Neuronal stem cell (in vitro differentiated cells): Measurements from ENCODE around the gene ZFAND2A.

Source experiments
- DNase-seq: peaks from one replicate; pipeline ENCODE4 v3.0.0-alpha.2; 2013; ENCODE audit warnings: low spot score
- H2AFZ ChIP-seq: one replicate; pipeline ENCODE4 v1.6.1; 2013; ENCODE audit warnings: mild to moderate bottlenecking, low read length, inconsistent platforms
- H2AK5ac ChIP-seq: 2 replicates; pipeline ENCODE4 v1.6.1; 2013; ENCODE audit warnings: low read depth, mild to moderate bottlenecking, inconsistent platforms, low read length, moderate library complexity, mixed read lengths
- H2BK120ac ChIP-seq: 2 replicates; pipeline ENCODE4 v1.6.1; 2013; ENCODE audit warnings: low read depth, mild to moderate bottlenecking, inconsistent platforms, low read length, moderate library complexity, mixed read lengths
- H2BK12ac ChIP-seq: one replicate; pipeline ENCODE4 v1.6.1; 2013; ENCODE audit warnings: low read length, inconsistent platforms
- H2BK15ac ChIP-seq: 2 replicates; pipeline ENCODE4 v1.6.1; 2013; ENCODE audit warnings: mild to moderate bottlenecking, low read length, inconsistent platforms, mixed read lengths
- H2BK5ac ChIP-seq: one replicate; pipeline ENCODE4 v1.6.1; 2013; ENCODE audit warnings: inconsistent platforms, mild to moderate bottlenecking, low read length, moderate library complexity
- H3K14ac ChIP-seq: one replicate; pipeline ENCODE4 v1.6.1; 2013; ENCODE audit warnings: low read length, inconsistent platforms
- H3K18ac ChIP-seq: 2 replicates; pipeline ENCODE4 v1.6.1; 2013; ENCODE audit warnings: low read length, inconsistent platforms
- H3K23ac ChIP-seq: 2 replicates; pipeline ENCODE4 v1.6.1; 2013; ENCODE audit warnings: low read depth, mild to moderate bottlenecking, mixed read lengths, low read length, inconsistent platforms; ENCODE audit not compliant: poor library complexity
- H3K27ac ChIP-seq: replicated peaks from 3 replicates; pipeline ENCODE4 v1.5.1; 2013; ENCODE audit warnings: low read length, inconsistent platforms
- H3K27me3 ChIP-seq, 3 experiments: 2 replicates each; pipeline ENCODE4 v1.6.1; 2013; ENCODE audit warnings: low read length in 3 of 3, mild to moderate bottlenecking in 2 of 3, inconsistent platforms in 1 of 3, low read depth in 1 of 3, mixed read lengths in 1 of 3, moderate library complexity in 1 of 3; ENCODE audit not compliant: control insufficient read depth in 3 of 3, insufficient read depth in 3 of 3
- H3K36me3 ChIP-seq, 2 donors: replicated peaks in 1 of 2; 2 replicates each; pipeline ENCODE4 v1.6.1; 2013; ENCODE audit warnings: low read length in 2 of 2; ENCODE audit not compliant: control insufficient read depth in 2 of 2, insufficient read depth in 2 of 2
- H3K4ac ChIP-seq: 2 replicates; pipeline ENCODE4 v1.6.1; 2013; ENCODE audit warnings: inconsistent platforms, mild to moderate bottlenecking, low read length, moderate library complexity
- H3K4me1 ChIP-seq, 2 donors: 1 replicate in 1 of 2; 2 replicates in 1 of 2; pipeline ENCODE4 v1.6.1; 2013; ENCODE audit warnings: low read length in 2 of 2, low read depth in 1 of 2; ENCODE audit not compliant: control insufficient read depth in 2 of 2, insufficient read depth in 1 of 2
- H3K4me2 ChIP-seq: one replicate; pipeline ENCODE4 v1.6.1; 2013; ENCODE audit warnings: mild to moderate bottlenecking, low read length, inconsistent platforms; ENCODE audit not compliant: insufficient read depth, poor library complexity, severe bottlenecking
- H3K4me3 ChIP-seq, 2 donors: 2 replicates each; pipeline ENCODE4 v1.5.1; 2013; ENCODE audit warnings: low read length in 2 of 2, mild to moderate bottlenecking in 2 of 2, inconsistent platforms in 1 of 2, moderate library complexity in 1 of 2
- H3K79me1 ChIP-seq: one replicate; pipeline ENCODE4 v1.6.1; 2013; ENCODE audit warnings: low read depth, mild to moderate bottlenecking, inconsistent platforms, low read length, moderate library complexity
- H3K9ac ChIP-seq: one replicate; pipeline ENCODE4 v1.6.1; 2013; ENCODE audit warnings: mild to moderate bottlenecking, low read depth, low read length, inconsistent platforms; ENCODE audit not compliant: poor library complexity
- H3K9me3 ChIP-seq, 2 donors: replicated peaks in 1 of 2; 2 replicates each; pipeline versions ENCODE3 to v1.6.1; 2013; ENCODE audit warnings: low read length in 2 of 2, mild to moderate bottlenecking in 2 of 2, inconsistent platforms in 1 of 2, low read depth in 1 of 2, mixed read lengths in 1 of 2, moderate library complexity in 1 of 2; ENCODE audit not compliant: control insufficient read depth in 2 of 2, insufficient read depth in 1 of 2
- H4K8ac ChIP-seq: one replicate; pipeline ENCODE4 v1.6.1; 2013; ENCODE audit warnings: low read depth, mild to moderate bottlenecking, inconsistent platforms, low read length, moderate library complexity
- H4K91ac ChIP-seq: one replicate; pipeline ENCODE4 v1.6.1; 2013; ENCODE audit warnings: low read length, low read depth, mild to moderate bottlenecking, inconsistent platforms; ENCODE audit not compliant: poor library complexity
- WGBS, 2 donors: extraction: QIAGEN DNeasy Blood & Tissue Kit; methylation state at CpG; one replicate each; pipeline ENCODE4 v1.1.7; 2013; ENCODE audit warnings: missing lambda C conversion rate in 2 of 2, mixed read lengths in 1 of 2; ENCODE audit not compliant: insufficient read length in 2 of 2, insufficient replicate concordance in 1 of 2; ENCODE audit errors: extremely low coverage in 2 of 2; 5-methylcytosine and 5-hydroxymethylcytosine counted together

Gene ZFAND2A

DNA sequence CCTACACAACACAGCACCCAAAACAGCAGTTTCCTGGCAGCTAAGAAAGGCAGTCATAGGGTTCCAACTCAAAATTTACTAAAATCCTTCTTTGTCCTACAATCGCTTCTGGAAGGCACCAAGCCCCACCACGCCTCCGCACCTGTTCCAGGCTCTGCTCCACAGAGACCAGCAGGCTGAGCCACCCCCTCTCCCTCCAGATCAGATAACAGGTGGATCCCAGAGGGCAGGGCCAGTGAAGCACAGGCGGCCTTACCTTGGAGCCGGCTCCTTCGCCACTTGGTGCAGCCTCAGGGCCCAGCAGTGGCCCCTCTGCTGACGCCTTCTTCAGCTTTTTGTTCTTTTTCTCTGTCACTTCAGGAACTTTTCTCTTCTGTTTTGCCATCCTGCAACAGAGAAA, 33.0 kb downstream of the ZFAND2A start:
- no peak for DNase-seq
- no peak overlapping the region for H3K9ac ChIP-seq
- peaks cover 17 to 32% of the 10 kb centered on the region in 2 donors for H3K36me3 ChIP-seq
- H2AFZ ChIP-seq, result no peak overlapping the region
- no peak overlapping the region for H2BK5ac ChIP-seq
- no peak overlapping the region for H2BK12ac ChIP-seq
- no peaks in the 10 kb centered on the region for H3K27me3 ChIP-seq
- WGBS, 2 donors, result no CpG with 5 or more reads among the region's 7 CpGs
- H3K27ac ChIP-seq, result no peak overlapping the region
- H3K18ac ChIP-seq, result no peak overlapping the region
- H3K4me2 ChIP-seq, result no peak overlapping the region
- H3K14ac ChIP-seq, result peak overlapping the region; percentile 31
- peaks cover 23% of the 10 kb centered on the region for H3K79me1 ChIP-seq
- peaks cover 0 to 5% of the 10 kb centered on the region in 2 donors for H3K9me3 ChIP-seq
- peaks cover 9 to 11% of the 10 kb centered on the region in 2 donors for H3K4me1 ChIP-seq
- H3K4me3 ChIP-seq, result no peak overlapping the region
- H2AK5ac ChIP-seq, result no peak overlapping the region
- H2BK15ac ChIP-seq, result no peak overlapping the region
- no peak overlapping the region for H2BK120ac ChIP-seq
- no peak overlapping the region for H4K91ac ChIP-seq
- no peak overlapping the region for H4K8ac ChIP-seq
- no peak overlapping the region for H3K23ac ChIP-seq
- H3K4ac ChIP-seq, result no peak overlapping the region

DNA sequence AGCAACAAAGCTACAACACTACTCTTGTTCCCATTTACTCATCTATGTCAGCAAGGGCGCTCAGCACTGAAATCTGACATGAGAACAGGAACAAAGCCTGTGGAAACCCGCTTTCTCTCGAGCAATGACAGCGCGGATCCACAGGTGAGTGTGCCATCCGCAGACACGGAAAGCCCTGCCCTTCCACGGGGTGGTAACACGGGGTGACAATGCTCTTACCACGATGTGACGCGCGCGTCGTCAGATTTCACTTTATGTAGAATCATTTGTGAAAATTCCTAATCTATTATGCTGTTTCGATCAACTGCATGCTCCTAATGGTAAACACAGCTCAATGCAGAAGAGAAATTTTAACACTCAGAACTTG, 34.4 kb downstream of the ZFAND2A start:
- Histone ChIP-seq H3K79me1 (peaks cover 30% of the 10 kb centered on the region), H3K23ac (no peak overlapping the region), H3K36me3 (peaks cover 20 to 30% of the 10 kb centered on the region in 2 donors), H3K4me1 (peaks cover 9 to 11% of the 10 kb centered on the region in 2 donors), H3K4me3 (no peak overlapping the region), H2BK120ac (no peak overlapping the region), H3K14ac (no peak overlapping the region), H3K18ac (no peak overlapping the region), H4K91ac (no peak overlapping the region), H2AFZ (no peak overlapping the region), H4K8ac (no peak overlapping the region), H2AK5ac (no peak overlapping the region), H3K4ac (no peak overlapping the region), H3K27ac (no peak overlapping the region), H2BK12ac (no peak overlapping the region), H3K27me3 (no peaks in the 10 kb centered on the region), H3K9me3 (no peaks in the 10 kb centered on the region), H2BK5ac (no peak overlapping the region), H3K9ac (no peak overlapping the region), H3K4me2 (no peak overlapping the region), H2BK15ac (no peak overlapping the region)
- WGBS, 2 donors, result no CpG with 5 or more reads among the region's 16 CpGs
- DNase-seq, result no peak

- H3K36me3 ChIP-seq, result peaks cover 21 to 28% of the 10 kb centered on the region in 2 donors
- H3K9ac ChIP-seq, result no peak overlapping the region
- H3K23ac ChIP-seq, result peak overlapping the region; percentile 93
- peak overlapping the region; percentile 53 for H2BK5ac ChIP-seq
- no peak overlapping the region for H2AFZ ChIP-seq
- no peak overlapping the region for H3K4ac ChIP-seq
- no peak overlapping the region for H4K91ac ChIP-seq
- H3K4me3 ChIP-seq, result peak overlapping the region in 1 of 2 donors; percentile 68
- no peaks in the 10 kb centered on the region for H3K27me3 ChIP-seq
- DNase-seq, result no peak
- peak overlapping the region; percentile 26 for H2BK15ac ChIP-seq
- no peak overlapping the region for H3K27ac ChIP-seq
- no peak overlapping the region for H2BK120ac ChIP-seq
- no peak overlapping the region for H4K8ac ChIP-seq
- no peak overlapping the region for H3K18ac ChIP-seq
- no peak overlapping the region for H3K14ac ChIP-seq
- peak overlapping the region; percentile 56 for H2AK5ac ChIP-seq
- H3K9me3 ChIP-seq, result no peaks in the 10 kb centered on the region
- H3K4me1 ChIP-seq, result peaks cover 9 to 11% of the 10 kb centered on the region in 2 donors
- no peak overlapping the region for H3K4me2 ChIP-seq
- H2BK12ac ChIP-seq, result no peak overlapping the region
- peaks cover 27% of the 10 kb centered on the region for H3K79me1 ChIP-seq
- WGBS, 2 donors, result no CpG with 5 or more reads among the region's 23 CpGs
Observed at GRCh38 chr7:1124816-1125602, 35.0 kb downstream of the ZFAND2A start.

DNA sequence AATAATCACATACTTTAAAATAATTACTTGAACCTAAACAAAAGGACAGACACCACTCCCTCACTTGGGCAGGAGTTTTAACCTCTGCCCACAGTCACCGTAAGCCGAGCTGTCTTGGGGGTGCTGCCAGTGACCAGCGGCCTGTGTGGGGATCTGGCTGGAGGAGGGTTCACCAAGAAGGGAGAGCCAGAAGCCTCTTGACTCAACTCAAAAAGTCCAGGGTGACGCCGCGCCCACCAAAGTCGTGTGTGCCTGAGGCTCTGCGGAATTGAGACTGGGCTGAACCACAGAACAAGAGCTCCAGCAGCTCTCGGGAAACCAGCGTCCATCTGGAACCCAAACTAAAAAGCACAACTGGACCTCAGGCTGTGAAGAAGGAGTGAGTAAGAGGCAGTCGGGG, 35.8 kb downstream of the ZFAND2A start:
- H3K9me3 ChIP-seq, result no peaks in the 10 kb centered on the region
- H2BK120ac ChIP-seq, result no peak overlapping the region
- H2BK5ac ChIP-seq, result peak overlapping the region; percentile 75
- H3K27me3 ChIP-seq, result no peaks in the 10 kb centered on the region
- no peak overlapping the region for H3K27ac ChIP-seq
- H3K4ac ChIP-seq, result no peak overlapping the region
- H4K91ac ChIP-seq, result no peak overlapping the region
- no peak overlapping the region for H3K4me2 ChIP-seq
- no peak overlapping the region for H4K8ac ChIP-seq
- H2BK15ac ChIP-seq, result no peak overlapping the region
- H3K9ac ChIP-seq, result no peak overlapping the region
- H3K4me1 ChIP-seq, result peaks cover 9 to 11% of the 10 kb centered on the region in 2 donors
- no peak overlapping the region for H3K14ac ChIP-seq
- H3K4me3 ChIP-seq, result no peak overlapping the region
- no peak overlapping the region for H3K23ac ChIP-seq
- WGBS, 2 donors, result no CpG with 5 or more reads among the region's 11 CpGs
- H3K79me1 ChIP-seq, result peaks cover 25% of the 10 kb centered on the region
- H3K18ac ChIP-seq, result no peak overlapping the region
- H2AK5ac ChIP-seq, result peak overlapping the region; percentile 63
- no peak overlapping the region for H2AFZ ChIP-seq
- H3K36me3 ChIP-seq, result peaks cover 21 to 26% of the 10 kb centered on the region in 2 donors
- H2BK12ac ChIP-seq, result no peak overlapping the region
- DNase-seq, result no peak
